HG02870 (cell line): ENCODE results near the gene MED8.

ENCODE experiments used
- ATAC-seq: cut with Tn5 transposase; IDR thresholded peaks from one replicate; pipeline ENCODE4 v1.9.1; 2021; ENCODE audit warnings: mild to moderate bottlenecking, moderate library complexity; ENCODE audit not compliant: unreplicated experiment

The MED8 gene

GRCh38 chr1:43363283-43363934 is 26.2 kb downstream of the MED8 start:
- ATAC-seq: no peak

GRCh38 chr1:43360616-43361015 is 29.0 kb downstream of the MED8 start:
- ATAC-seq: no peak

- ATAC-seq: no peak
Measured at GRCh38 chr1:43359696-43360095, 29.9 kb downstream of the MED8 start.

GRCh38 chr1:43358746-43359693 is 30.6 kb downstream of the MED8 start, which contains the start of gene CDC20:
Gene CDC20, plus strand, starts transcription at chr1:43358981. Its CDS starts 235 bp downstream, at chr1:43359216.
- peak; percentile 94 for ATAC-seq

- no peak for ATAC-seq
Measured at GRCh38 chr1:43358121-43358745, 31.4 kb downstream of the MED8 start.

- no peak for ATAC-seq
Measured at GRCh38 chr1:43357251-43357650, 32.3 kb downstream of the MED8 start.

- no peak for ATAC-seq
Measured at GRCh38 chr1:43354936-43355335, 34.7 kb downstream of the MED8 start.

GRCh38 chr1:43354471-43354870 is 35.1 kb downstream of the MED8 start:
- no peak for ATAC-seq

GRCh38 chr1:43352881-43353280 is 36.7 kb downstream of the MED8 start:
- ATAC-seq: no peak

GRCh38 chr1:43352351-43352705 is 37.3 kb downstream of the MED8 start:
- ATAC-seq: no peak

- no peak for ATAC-seq
Measured at GRCh38 chr1:43351421-43352350, 37.9 kb downstream of the MED8 start.

- no peak for ATAC-seq
Measured at GRCh38 chr1:43350976-43351375, 38.6 kb downstream of the MED8 start.

GRCh38 chr1:43349594-43350306 is 39.9 kb downstream of the MED8 start:
- ATAC-seq: no peak

GRCh38 chr1:43348809-43349593 is 40.6 kb downstream of the MED8 start:
- no peak for ATAC-seq

GRCh38 chr1:43348343-43348808 is 41.2 kb downstream of the MED8 start:
- no peak for ATAC-seq

GRCh38 chr1:43346636-43347035 is 43.0 kb downstream of the MED8 start:
- ATAC-seq: no peak

GRCh38 chr1:43345120-43345519 is 44.5 kb downstream of the MED8 start:
- ATAC-seq: no peak

GRCh38 chr1:43344267-43344850 is 45.2 kb downstream of the MED8 start:
- ATAC-seq: no peak

GRCh38 chr1:43340559-43340958 is 49.0 kb downstream of the MED8 start:
- ATAC-seq: no peak
